ENCODE data around the gene LONP1. TPM values are rescaled to one million over a fixed set of nuclear protein-coding genes. Genes with fewer than 3 reads are reported as not detected.
A peak's percentile ranks its signal among the peaks of the same experiment; 100 is the strongest.

Gene LONP1
- total RNA-seq, 4 donors from 2014 or later = 42.1 to 57.4 (median 47.7) TPM

GRCh38 chr19:5727453-5728050, 7.6 kb upstream of the LONP1 start:
- no peak for DNase-seq (ENCODE audit: low spot score in 2 of 2)
- no peaks in the 10 kb centered on the region for H3K27me3 ChIP-seq
- no peaks in the 10 kb centered on the region for H3K4me1 ChIP-seq
- no peak for TF ChIP-seq EP300 (IDR thresholded peaks at IDR 0.05)
- no peak for TF ChIP-seq CTCF (IDR thresholded peaks at IDR 0.05)
- no peak for TF ChIP-seq POLR2A (IDR thresholded peaks at IDR 0.05)
- TF ChIP-seq POLR2AphosphoS5 (IDR thresholded peaks at IDR 0.05) = no peak
- no peak overlapping the region for H3K27ac ChIP-seq
- no peaks in the 10 kb centered on the region for H3K9me3 ChIP-seq
- no peaks in the 10 kb centered on the region for H3K36me3 ChIP-seq
- no peak overlapping the region for H3K4me3 ChIP-seq
- WGBS = 94% methylated on average over 4 of the region's 4 CpGs

GRCh38 chr19:5719274-5719960, 529 bp downstream of the LONP1 start:
- Histone ChIP-seq H3K9me3 (no peaks in the 10 kb centered on the region), H3K27ac (peak overlapping the region; percentile 97), H3K4me3 (peak overlapping the region; percentile 99), H3K4me1 (peaks cover 32% of the 10 kb centered on the region), H3K36me3 (no peaks in the 10 kb centered on the region), H3K27me3 (no peaks in the 10 kb centered on the region)
- TF ChIP-seq POLR2A (IDR thresholded peaks at IDR 0.05) (no peak), EP300 (IDR thresholded peaks at IDR 0.05) (no peak), CTCF (IDR thresholded peaks at IDR 0.05) (no peak), POLR2AphosphoS5 (IDR thresholded peaks at IDR 0.05) (no peak)
- under 1% methylated on average over 26 of the region's 58 CpGs for WGBS
- DNase-seq (ENCODE audit: low spot score in 2 of 2) = no peak

DNA sequence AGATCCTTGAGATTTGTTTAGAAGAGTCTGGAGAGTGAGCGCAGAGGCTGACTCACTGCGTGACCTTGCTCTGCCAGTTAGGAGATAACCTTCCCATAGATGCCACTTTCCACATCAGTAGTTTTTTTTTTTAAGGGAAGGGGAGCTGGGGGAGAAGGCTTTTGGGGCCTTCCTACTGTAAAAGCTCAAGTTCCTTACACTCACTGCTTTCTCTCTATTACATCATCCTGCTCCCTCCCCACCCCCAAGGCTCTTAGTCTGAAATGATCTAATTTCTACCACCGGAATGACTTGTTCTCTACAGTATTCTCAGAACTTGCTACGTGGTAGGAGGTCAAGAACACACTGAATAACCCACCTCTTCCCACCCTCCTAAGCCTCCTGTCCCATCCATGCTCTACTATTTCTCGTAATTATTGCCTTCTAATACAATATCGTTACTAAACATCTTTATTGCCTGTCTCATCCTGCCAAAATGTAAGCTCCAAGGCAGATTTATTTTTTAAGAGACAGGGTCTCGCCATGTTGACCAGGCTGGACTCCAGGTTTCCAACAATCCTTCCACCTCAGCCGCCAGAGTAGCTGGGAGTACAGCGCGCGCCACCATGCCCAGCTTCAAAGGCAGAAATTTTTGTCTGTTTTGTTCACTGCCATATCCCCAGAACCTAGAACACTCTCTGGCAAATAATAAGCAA, 1.2 kb downstream of the LONP1 start:
- Histone ChIP-seq H3K4me1 (peaks cover 32% of the 10 kb centered on the region), H3K36me3 (peaks cover 3% of the 10 kb centered on the region), H3K27ac (peak overlapping the region; percentile 97), H3K27me3 (no peaks in the 10 kb centered on the region), H3K9me3 (no peaks in the 10 kb centered on the region), H3K4me3 (peak overlapping the region; percentile 99)
- no peak for DNase-seq (ENCODE audit: low spot score in 2 of 2)
- WGBS = 28% methylated on average over 11 of the region's 11 CpGs
- no peak for TF ChIP-seq POLR2A (IDR thresholded peaks at IDR 0.05)
- no peak for TF ChIP-seq POLR2AphosphoS5 (IDR thresholded peaks at IDR 0.05)
- TF ChIP-seq CTCF (IDR thresholded peaks at IDR 0.05) = no peak
- no peak for TF ChIP-seq EP300 (IDR thresholded peaks at IDR 0.05)

- no peaks in the 10 kb centered on the region for H3K9me3 ChIP-seq
- no peak overlapping the region for H3K27ac ChIP-seq
- no peak for DNase-seq (ENCODE audit: low spot score in 2 of 2)
- H3K4me3 ChIP-seq = no peak overlapping the region
- H3K27me3 ChIP-seq = no peaks in the 10 kb centered on the region
- H3K36me3 ChIP-seq = peaks cover 9% of the 10 kb centered on the region
- WGBS = 54% methylated on average over 14 of the region's 14 CpGs
- TF ChIP-seq POLR2A (IDR thresholded peaks at IDR 0.05) (no peak), POLR2AphosphoS5 (IDR thresholded peaks at IDR 0.05) (no peak), CTCF (IDR thresholded peaks at IDR 0.05) (no peak), EP300 (IDR thresholded peaks at IDR 0.05) (no peak)
- peaks cover 32% of the 10 kb centered on the region for H3K4me1 ChIP-seq
These were observed 1.8 kb downstream of the LONP1 start for GRCh38 chr19:5718037-5718578.
